ENCODE data around the gene FOXL3.
"Not testable (repeated sequence)": the region's sequence is repeated elsewhere in the genome, so short reads cannot be mapped to it uniquely, and the experiment has no call there.

The FOXL3 gene

DNA sequence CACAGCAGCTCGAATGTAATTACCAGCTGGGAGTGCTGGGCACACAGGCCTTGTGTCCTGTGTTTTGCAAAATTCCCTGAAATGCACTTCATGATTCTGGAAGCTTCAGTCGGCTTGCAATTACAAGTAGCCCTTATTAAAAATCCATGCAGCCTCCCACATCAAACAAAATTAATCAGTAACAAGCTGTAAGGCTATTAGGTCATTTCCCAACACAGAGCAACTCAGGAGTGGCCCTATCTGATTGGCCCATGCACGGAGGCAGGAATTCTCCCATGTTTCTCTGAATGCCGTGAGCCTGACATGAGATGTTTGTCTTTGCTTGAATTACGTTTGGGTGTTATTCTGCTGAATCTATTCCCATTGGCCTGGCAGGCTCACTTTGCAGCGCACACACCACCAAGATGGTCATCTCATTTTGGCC, 36.9 kb downstream of the FOXL3 start:
- no peak for DNase-seq

- no peak for DNase-seq
These were observed 37.4 kb downstream of the FOXL3 start for GRCh38 chr7:327233-327931.

DNA sequence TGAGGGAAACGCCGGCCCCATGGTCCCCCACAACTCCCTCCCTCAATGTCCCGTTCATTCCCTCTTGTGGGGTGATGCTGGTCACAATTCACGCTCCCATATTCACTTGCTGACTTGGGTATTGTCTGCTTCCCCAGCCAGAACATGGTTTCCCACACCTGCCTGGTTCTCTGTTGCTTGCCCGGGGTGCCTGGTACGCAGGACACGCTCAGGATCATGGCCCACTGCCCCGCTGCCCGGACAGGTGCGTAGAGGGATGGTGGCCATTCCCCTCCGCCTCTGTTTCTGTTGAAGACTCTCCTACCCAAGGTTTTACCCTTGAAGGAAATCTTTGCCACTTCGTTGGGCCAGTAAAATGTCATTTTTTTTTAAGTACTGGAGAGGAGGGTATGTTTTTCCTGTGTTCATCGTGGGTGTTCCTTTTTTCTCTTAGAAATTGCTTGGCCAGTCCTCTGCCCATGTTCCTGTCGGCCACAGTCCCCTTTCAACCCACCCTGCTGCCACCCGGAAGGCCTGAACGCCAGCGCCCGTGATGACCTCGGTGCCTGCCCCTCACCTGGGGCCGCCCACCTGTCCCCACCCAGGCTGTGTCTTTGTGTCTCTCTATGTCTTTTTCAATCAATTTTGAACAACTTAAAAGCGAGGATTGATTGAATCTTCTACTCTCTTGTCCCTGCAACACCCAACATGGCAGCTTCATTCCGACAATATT, 38.2 kb downstream of the FOXL3 start:
- DNase-seq = no peak

GRCh38 chr7:329691-330281, 39.8 kb downstream of the FOXL3 start:
- DNase-seq = no peak

DNA sequence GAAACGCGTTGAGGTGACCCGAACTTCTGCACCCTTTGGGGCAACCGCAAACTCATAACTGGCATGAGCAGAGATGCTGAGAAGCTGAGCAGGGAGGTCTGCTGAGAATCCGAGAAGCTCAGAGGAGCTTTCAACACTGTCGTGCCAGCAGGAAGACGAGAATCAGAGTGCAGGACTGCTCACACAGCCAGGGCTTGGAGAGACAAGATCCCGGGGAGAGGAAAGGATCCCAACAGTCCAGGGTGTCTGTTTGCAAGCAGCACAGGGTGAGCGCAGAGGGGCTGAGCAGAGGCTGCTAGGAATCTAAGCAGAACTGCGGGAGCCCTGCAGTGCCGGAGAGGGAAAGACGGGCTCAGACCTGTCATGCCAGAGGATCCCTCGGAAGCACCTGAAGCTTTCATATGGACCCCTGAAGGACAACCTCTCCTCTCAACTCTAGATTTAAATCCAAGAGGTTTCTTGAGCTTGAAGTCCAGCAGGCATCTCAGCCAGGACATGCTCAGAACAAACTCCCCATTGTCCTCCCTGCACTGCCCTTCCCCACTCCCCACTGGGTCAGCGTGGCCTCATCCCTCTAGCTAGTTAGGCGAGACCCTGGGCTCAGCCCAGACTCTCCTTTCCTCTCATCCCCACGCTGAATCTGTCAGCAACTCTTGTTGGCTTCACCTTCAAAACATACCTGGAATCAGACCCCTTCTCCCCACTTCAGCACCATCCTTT, 40.7 kb downstream of the FOXL3 start:
- DNase-seq = no peak

- no peak for DNase-seq
These were observed 42.1 kb downstream of the FOXL3 start for GRCh38 chr7:332020-332517.

DNA sequence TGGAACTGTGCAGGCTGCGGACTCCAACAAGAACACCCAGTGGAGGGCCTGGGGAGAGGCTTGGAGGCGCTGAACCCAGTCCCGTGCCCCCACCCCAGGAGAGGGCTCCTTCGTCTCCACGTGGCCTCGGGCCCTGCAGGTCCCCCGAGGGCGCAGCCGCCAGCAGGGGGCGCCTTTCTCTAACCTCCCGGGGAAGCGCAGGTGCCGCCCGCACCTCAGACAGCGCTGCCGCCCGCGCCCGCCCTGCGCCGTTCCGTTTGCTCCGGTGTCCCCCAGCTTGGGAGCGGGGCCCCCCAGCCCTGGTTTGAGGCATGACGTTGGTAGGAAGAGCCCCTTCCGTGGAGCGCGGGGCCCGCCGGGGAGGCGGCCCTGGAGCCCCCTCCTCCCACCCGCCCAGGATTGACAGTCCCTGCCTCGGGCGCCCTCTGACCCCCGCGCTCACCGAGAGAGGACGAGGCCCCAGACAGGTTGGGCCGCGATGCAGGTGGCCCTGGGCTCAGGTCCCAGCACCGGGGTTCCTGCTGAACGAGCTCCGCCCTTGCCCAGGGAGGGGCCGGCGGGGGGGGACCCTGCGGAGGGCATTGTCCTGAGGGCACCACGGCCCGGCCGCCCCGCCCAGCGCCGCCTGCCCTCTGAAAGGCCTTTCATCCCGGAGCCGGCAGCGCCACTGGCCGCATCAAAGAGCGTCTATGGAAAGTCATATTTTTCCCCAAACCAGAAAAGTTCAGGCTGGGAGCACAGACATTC, 42.8 kb downstream of the FOXL3 start:
- peak; percentile 89 for DNase-seq

DNA sequence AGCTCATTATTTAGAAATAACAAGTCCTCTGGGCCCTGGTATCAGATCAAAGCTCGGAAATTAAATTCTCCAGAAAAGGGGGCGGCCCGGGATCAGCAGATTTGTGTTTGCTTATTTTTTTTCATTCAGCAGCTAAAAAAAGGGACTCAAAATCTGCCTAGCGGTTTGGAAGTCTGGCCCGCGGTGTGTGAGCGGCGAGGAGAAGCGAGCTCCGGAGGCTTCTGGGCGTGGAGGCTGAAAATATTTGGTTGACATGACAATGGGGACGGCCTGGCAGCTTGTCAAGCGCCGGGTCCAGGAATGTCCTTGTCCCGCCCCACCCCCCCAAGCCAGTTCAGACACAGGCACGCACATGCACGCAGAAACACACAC, 43.4 kb downstream of the FOXL3 start:
- no peak for DNase-seq

DNA sequence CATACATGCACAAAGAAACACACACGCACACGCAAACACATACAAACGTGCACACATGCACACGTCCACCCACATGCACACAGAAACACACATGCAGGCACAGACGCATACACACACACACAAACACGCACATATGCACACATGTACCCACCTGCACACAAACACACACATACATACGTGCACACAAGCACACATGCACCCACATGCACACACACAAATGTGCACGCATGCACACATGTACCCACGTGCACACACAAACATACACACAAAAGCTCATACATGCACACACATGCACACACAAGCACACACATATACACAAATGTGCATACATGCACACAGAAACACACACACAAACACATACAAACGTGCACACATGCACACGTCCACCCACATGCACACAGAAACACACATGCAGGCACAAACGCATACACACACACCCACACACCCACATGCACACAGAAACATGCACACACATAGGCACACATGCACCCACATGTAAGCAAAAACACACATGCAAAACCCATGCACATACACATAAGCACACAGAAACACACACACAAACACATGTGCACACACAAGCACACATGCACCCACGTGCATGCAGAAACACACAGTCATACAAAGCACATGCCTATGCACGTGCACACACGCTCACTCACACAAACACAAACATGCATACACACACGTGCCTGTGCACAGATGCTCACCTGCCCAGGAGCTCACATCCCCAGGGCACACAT, 44.8 kb downstream of the FOXL3 start:
- no peak for DNase-seq

- DNase-seq = no peak
These were observed 45.6 kb downstream of the FOXL3 start for GRCh38 chr7:335358-336148.

DNA sequence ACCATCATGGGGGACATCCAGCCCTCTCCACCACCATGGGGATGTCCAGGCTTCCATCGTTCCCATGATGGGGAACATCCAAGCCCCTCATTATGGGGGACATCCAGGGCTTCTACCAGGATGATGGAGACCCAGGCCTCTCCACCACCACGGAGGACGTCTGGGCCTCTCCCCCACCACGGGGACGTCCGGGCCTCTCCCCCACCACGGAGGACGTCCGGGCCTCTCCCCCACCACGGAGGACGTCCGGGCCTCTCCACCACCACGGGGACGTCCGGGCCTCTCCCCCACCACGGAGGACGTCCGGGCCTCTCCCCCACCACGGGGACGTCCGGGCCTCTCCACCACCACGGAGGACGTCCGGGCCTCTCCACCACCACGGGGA, 46.2 kb downstream of the FOXL3 start:
- not testable (repeated sequence) for DNase-seq

DNA sequence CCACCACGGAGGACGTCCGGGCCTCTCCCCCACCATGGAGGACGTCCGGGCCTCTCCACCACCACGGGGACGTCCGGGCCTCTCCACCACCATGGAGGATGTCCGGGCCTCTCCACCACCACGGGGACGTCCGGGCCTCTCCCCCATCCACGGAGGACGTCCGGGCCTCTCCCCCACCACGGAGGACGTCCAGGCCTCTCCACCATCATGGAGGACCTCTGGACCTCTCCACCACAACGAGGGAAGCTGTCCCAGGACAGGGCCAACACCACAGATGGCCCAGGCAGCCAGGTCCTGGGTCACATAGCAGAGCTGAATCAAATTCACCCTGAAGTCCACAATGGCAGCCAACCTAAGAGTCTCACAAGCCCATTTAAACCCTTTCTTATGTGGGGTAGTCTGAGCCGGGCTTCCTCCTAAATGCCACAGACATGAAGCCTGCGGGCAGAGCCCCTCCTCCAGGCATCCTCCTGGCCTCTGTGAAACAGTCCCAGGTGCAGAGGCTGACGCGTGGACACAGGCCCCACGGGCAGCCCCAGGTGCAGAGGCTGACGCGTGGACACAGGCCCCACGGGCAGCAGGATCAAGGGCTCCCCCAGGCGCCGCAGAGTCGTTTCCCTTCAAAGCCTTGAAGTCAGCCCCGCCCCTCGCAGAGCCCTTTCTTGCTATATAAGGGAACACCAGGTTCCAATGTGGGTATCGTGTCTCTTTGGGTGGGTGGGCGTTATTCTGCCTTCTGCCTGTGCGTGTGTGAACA, 47.0 kb downstream of the FOXL3 start:
- DNase-seq = no peak

GRCh38 chr7:337567-337951, 47.6 kb downstream of the FOXL3 start:
- no peak for DNase-seq

DNA sequence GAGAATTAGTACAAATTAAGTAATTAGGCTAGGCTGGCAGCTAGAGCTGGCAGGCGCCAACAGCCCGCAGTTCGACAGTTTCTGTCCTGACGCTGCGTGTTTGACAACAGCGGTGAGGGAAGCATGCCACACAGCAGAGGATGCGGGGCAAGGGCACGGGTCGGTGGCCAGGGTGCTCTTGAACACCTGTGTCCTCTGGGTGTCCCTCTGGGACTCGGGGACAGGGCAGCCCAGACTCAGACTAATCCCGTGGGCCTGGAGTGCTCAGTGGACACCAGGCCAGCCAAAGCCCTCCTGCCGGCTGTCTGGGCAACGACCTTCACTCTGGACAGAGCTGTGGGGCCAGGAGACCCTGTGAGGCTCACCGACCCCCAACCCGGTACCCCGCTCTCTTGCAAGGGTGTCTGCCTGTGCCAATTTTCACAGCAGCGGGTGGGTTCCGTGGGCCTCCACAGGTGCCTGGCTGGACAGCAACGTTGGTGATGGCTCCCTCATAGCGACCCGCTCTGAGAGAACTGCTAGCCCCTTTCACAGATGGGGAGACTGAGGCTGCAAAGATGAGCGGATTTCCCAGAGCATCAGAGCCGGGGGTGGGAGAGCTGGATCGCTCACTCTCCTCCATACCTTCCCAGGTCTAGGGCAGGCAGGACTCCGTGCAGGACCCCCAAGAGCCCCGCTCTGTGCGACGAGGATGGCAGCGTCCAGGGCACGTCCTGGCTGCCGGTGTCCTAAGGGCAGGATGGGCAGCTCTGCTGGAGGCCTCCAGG, 48.5 kb downstream of the FOXL3 start:
- no peak for DNase-seq

GRCh38 chr7:339062-339342, 49.0 kb downstream of the FOXL3 start:
- DNase-seq = no peak

GRCh38 chr7:339696-340095, 49.7 kb downstream of the FOXL3 start:
- DNase-seq = no peak

- DNase-seq = no peak
These were observed 50.4 kb downstream of the FOXL3 start for GRCh38 chr7:340200-340937.
